A673 (cell line): ENCODE data around the gene TSPAN14. TPM values are rescaled to one million over a fixed set of nuclear protein-coding genes. Genes with fewer than 3 reads are reported as not detected.

Experiments used
- BruUV-seq: library from RNA; stranded (reverse); fragments of 400-500 nt; replicated peaks from 2 replicates; lab custom pipeline; 2021; lab: Mats Ljungman, UMichigan
- CTCF ChIA-PET: fragments of 300-600 bp; sonication (Branson Sonifier 250); formaldehyde crosslinking; loops from one replicate; lab custom pipeline; 2022; ENCODE audit warnings: antibody characterized with exemption; lab: Charles Lee
- POLR2A ChIA-PET: fragments of 300-600 bp; sonication (Branson Sonifier 250); formaldehyde crosslinking; loops from one replicate; lab custom pipeline; 2022; ENCODE audit warnings: antibody characterized with exemption; ENCODE audit not compliant: low non-redundant PET; lab: Charles Lee
- DNase-seq: peaks from one replicate; pipeline ENCODE4 v3.0.0-alpha.2; 2015; ENCODE audit warnings: low spot score
- H3K27ac ChIP-seq: fragments of 200-600 bp; sonication (generic); 2 replicates; pipeline ENCODE4 v1.5.1; 2016; ENCODE audit warnings: mixed run types, low read depth, mild to moderate bottlenecking, mixed read lengths, antibody characterized with exemption, low read length; ENCODE audit not compliant: poor library complexity, severe bottlenecking
- H3K27me3 ChIP-seq: fragments of 200-600 bp; sonication (generic); replicated peaks from 2 replicates; pipeline ENCODE4 v1.6.1; 2017; ENCODE audit warnings: mixed run types, low read depth, mild to moderate bottlenecking, mixed read lengths, antibody characterized with exemption, low read length; ENCODE audit not compliant: insufficient read depth, poor library complexity
- H3K36me3 ChIP-seq: fragments of 200-600 bp; sonication (generic); 2 replicates; pipeline ENCODE4 v1.6.1; 2016; ENCODE audit warnings: mixed run types, mild to moderate bottlenecking, mixed read lengths, antibody characterized with exemption, low read length; ENCODE audit not compliant: insufficient read depth, poor library complexity, severe bottlenecking
- H3K4me1 ChIP-seq: fragments of 200-600 bp; sonication (generic); 2 replicates; pipeline ENCODE4 v1.6.1; 2017; ENCODE audit warnings: mixed run types, mild to moderate bottlenecking, mixed read lengths, antibody characterized with exemption, low read length; ENCODE audit not compliant: insufficient read depth, poor library complexity, severe bottlenecking
- H3K4me3 ChIP-seq: fragments of 200-600 bp; sonication (generic); 2 replicates; pipeline ENCODE4 v1.5.1; 2016; ENCODE audit warnings: low read depth, mixed run types, mild to moderate bottlenecking, mixed read lengths, low read length; ENCODE audit not compliant: poor library complexity, severe bottlenecking
- H3K9me3 ChIP-seq: fragments of 200-600 bp; sonication (generic); 2 replicates; pipeline ENCODE4 v1.6.1; 2016; ENCODE audit warnings: mixed run types, low read depth, mild to moderate bottlenecking, mixed read lengths, antibody characterized with exemption, low read length; ENCODE audit not compliant: poor library complexity, severe bottlenecking
- CTCF ChIP-seq: fragments of 300-800, 200-600 bp; sonication (generic); conservative IDR thresholded peaks from 2 replicates; pipeline ENCODE4 v1.5.1; 2017; ENCODE audit warnings: low read depth, mild to moderate bottlenecking, antibody characterized with exemption, low read length, moderate library complexity, mixed read lengths
- EZH2 ChIP-seq: fragments of 200-600 bp; sonication (generic); IDR thresholded peaks from 2 replicates; pipeline ENCODE4 v1.6.1; 2017; ENCODE audit warnings: borderline replicate concordance, low read depth, mild to moderate bottlenecking, mixed read lengths, antibody characterized with exemption, low read length; ENCODE audit not compliant: poor library complexity, severe bottlenecking
- intact Hi-C: fragments of 100-400 bp; cut with micrococcal nuclease; formaldehyde crosslinking; loops from one replicate; pipeline ENCODE4 v1.10.0; 2022; ENCODE audit not compliant: unreplicated experiment
- total RNA-seq: library from RNA; stranded (reverse); gene quantifications from 2 replicates; pipeline ENCODE4 v1.2.3, GENCODE V29; 2021

TSPAN14 gene
- total RNA-seq, 1 experiment from 2014 or later, result 50.4 TPM

- intact Hi-C loops, result no loop called here
- POLR2A ChIA-PET, result no interaction called here
- no peak for DNase-seq
- Histone ChIP-seq H3K4me3 (no peak overlapping the region), H3K27ac (no peak overlapping the region), H3K27me3 (no peaks in the 10 kb centered on the region), H3K9me3 (no peaks in the 10 kb centered on the region), H3K36me3 (no peaks in the 10 kb centered on the region), H3K4me1 (no peaks in the 10 kb centered on the region)
- TF ChIP-seq EZH2, result no peak
- TF ChIP-seq CTCF, result no peak
- BruUV-seq, result no TSS peak
- CTCF ChIA-PET, result no interaction called here
These were observed 74.8 kb downstream of the TSPAN14 start for GRCh38 chr10:80528901-80529300.

- Histone ChIP-seq H3K27me3 (no peaks in the 10 kb centered on the region), H3K9me3 (no peaks in the 10 kb centered on the region), H3K27ac (no peak overlapping the region), H3K36me3 (no peaks in the 10 kb centered on the region), H3K4me3 (no peak overlapping the region), H3K4me1 (no peaks in the 10 kb centered on the region)
- no peak for TF ChIP-seq CTCF
- no peak for TF ChIP-seq EZH2
- ChIA-PET CTCF (no interaction called here), POLR2A (no interaction called here)
- BruUV-seq, result no TSS peak
- intact Hi-C loops, result no loop called here
- no peak for DNase-seq
These were observed 75.5 kb downstream of the TSPAN14 start for GRCh38 chr10:80529604-80530003.

GRCh38 chr10:80530251-80530650, 76.1 kb downstream of the TSPAN14 start:
- ChIA-PET CTCF (no interaction called here), POLR2A (no interaction called here)
- Histone ChIP-seq H3K27me3 (no peaks in the 10 kb centered on the region), H3K27ac (no peak overlapping the region), H3K4me1 (no peaks in the 10 kb centered on the region), H3K4me3 (no peak overlapping the region), H3K36me3 (no peaks in the 10 kb centered on the region), H3K9me3 (no peaks in the 10 kb centered on the region)
- DNase-seq, result peak; percentile 32
- no peak for TF ChIP-seq EZH2
- no peak; the same call in 1 of the 2 replicates for TF ChIP-seq CTCF
- no TSS peak for BruUV-seq
- intact Hi-C loops, result no loop called here
